Medulla oblongata (tissue), 1 donor: Measurements from ENCODE around the gene STPG4.

Experiments used
- DNase-seq: peaks from one replicate; pipeline ENCODE4 v3.0.0-alpha.2; 2015; ENCODE audit errors: extremely low spot score

STPG4 gene

GRCh38 chr2:47089083-47089464 is 66.0 kb downstream of the STPG4 start:
- DNase-seq, result no peak

DNA sequence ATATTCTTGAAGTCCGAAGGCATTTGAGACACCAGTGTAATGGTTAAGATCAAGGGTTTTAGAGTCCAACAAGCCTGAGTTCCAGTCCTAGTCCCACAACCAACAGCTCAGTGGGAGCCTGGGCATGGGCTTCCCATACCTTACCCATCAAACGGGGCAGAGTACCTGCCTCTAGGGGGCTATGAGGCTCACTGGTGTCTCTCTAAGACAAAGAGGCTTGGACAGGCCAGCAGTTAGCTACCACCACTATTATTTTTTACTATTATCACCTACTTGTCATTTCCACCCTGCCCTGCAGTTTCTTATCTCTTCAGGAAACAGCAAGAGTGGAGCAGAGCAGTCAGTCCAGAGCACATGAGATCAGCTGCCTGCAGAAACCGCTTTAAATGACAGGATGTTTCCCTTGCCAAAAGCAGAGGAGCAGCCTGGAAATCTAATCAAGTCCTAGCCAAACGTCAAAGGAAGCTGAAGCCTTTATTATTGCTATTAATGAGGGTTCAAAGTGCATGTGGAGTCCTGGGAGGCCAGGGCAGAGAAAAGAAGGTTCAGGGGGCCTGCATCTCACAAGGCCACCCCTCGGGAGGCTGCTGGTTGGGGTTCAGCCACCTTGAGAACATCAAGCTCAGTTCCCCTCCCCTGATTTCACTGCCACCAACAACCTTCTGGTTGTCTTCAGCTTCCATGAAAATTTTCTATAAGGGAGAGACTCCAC is 66.6 kb downstream of the STPG4 start:
- no peak for DNase-seq

- no peak for DNase-seq
Measured at GRCh38 chr2:47087051-47087450, 68.1 kb downstream of the STPG4 start.

DNA sequence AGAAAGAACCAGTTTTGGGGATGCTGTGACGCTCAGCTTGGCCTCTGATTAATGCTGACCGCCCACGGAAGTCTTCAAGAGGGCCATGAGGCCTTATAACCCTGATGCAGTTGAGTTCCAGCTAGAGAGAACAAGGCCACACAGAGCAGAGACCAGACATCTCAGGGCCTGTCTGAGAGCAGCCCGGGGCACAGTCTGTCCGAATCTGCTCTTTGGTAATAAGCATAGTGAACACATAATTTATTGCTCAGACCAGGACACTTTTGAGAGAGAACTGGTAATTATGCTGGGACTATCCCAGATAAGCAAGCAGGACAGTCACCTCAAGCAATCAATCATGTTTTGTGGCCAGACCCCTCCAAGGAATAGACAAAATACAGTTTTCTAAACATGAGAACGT is 68.5 kb downstream of the STPG4 start:
- no peak for DNase-seq

GRCh38 chr2:47086054-47086471 is 69.0 kb downstream of the STPG4 start:
- DNase-seq, result no peak

GRCh38 chr2:47083886-47084687 is 71.0 kb downstream of the STPG4 start:
- peak; percentile 58 for DNase-seq

- DNase-seq, result no peak
Measured at GRCh38 chr2:47083485-47083884, 71.6 kb downstream of the STPG4 start.

GRCh38 chr2:47083005-47083404 is 72.1 kb downstream of the STPG4 start:
- DNase-seq, result no peak

- no peak for DNase-seq
Measured at GRCh38 chr2:47080888-47081301, 74.2 kb downstream of the STPG4 start.

GRCh38 chr2:47079515-47080412 is 75.3 kb downstream of the STPG4 start:
- peak; percentile 66 for DNase-seq

- no peak for DNase-seq
Measured at GRCh38 chr2:47078541-47079482, 76.3 kb downstream of the STPG4 start.

DNA sequence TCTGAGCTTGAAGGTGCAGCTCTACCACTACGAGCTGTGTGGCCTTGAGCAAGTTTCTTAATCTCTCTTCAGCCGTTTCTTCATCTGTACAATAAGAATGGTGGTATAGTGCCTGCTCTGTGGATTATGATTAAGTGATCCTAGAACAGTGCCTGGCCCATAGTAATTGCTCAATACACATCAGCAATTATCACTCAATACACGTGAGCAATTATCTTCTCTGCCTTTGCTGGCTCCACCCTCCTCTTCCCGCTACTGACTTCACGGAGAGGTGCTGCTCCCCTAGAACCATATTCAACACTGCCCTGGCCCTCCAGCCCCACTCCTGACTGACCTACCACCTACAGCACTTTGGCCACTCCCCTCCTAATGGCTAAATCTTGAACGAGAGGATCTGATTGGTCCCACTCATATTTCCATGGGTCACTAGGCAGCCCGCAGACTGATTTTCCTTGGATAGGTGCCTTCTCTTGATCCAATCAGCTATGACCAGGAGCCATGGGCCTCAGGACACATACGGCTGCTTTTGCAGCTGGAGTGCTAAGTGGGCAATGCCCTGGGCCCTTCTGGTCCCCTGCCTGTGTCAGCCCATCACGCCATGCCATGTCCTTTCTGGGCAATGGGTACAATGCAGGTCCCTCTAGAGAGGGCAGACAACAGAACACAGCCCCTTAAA is 77.5 kb downstream of the STPG4 start:
- no peak for DNase-seq

GRCh38 chr2:47076586-47077441 is 78.3 kb downstream of the STPG4 start:
- no peak for DNase-seq

GRCh38 chr2:47076126-47076506 is 79.0 kb downstream of the STPG4 start:
- no peak for DNase-seq

DNA sequence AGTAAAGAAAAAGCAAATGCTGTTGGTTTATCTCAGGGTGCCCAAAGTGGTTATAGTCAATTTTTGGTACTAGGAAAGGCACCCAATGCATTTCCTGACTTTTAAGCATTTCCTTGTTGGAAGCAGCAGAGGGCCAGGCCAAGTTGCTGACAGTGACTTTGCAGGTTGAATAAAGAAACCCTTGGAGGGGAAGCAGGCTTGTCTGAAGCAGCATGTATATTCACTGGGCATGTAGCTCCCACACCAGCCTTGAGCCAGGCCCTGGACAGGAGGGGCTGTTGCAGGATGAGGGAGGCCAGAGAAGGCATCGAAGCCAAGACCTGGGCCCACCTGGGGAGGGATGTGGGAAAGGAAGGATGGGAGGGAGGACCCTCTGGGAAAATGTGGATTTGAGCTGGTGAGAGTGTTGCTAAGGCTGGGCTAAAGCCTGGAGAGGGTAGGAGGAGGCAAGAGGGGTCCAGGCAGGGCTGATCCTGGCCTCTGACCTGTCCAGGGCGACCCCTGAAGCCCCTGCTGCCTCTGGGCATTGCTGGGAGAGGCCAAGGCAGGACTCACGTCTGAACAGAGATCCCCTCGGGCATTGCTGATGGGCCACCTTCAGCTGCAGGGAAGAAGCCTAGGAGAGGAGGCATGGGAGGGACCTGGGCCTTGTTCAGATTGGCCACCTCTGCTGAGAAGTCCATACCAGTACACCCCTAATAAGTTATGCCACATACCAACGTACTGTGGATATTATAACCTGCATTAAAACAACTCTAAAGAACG is 79.6 kb downstream of the STPG4 start:
- DNase-seq, result no peak

GRCh38 chr2:47074691-47075090 is 80.4 kb downstream of the STPG4 start:
- DNase-seq, result no peak

DNA sequence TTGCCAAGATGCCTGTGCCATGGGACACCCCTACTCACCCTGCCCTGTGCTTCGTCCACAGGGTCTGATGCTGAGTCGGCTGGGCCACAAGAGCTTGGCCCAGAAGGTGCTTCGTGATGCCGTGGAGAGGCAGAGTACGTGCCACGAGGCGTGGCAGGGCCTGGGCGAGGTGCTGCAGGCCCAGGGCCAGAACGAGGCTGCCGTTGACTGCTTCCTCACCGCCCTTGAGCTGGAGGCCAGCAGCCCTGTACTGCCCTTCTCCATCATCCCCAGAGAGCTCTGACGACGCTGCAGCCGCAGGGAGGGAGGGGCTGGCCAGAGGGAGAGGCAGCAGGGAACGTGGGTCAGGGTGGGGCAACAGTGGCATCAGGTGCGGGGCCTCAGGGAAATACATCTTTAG is 81.5 kb downstream of the STPG4 start:
- no peak for DNase-seq

DNA sequence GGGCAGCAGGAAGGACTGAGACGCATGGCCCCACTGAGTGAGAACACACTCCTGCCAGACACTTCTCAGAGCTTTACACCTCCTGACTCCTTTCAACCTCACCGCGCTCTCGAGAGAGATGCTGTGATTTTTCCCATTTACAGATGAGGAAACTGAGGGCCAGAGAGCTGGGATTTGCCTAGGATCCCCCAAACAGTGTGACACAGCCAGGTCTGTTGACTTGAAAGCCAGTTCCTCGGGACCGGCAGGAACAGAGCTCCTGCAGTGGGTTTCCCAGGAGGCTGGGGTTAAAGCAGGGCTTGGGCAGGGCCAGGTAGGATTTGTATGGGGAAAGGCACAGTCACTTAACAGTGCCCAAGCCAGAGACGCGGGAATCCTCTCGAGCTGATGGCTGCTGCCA is 81.9 kb downstream of the STPG4 start:
- no peak for DNase-seq

DNA sequence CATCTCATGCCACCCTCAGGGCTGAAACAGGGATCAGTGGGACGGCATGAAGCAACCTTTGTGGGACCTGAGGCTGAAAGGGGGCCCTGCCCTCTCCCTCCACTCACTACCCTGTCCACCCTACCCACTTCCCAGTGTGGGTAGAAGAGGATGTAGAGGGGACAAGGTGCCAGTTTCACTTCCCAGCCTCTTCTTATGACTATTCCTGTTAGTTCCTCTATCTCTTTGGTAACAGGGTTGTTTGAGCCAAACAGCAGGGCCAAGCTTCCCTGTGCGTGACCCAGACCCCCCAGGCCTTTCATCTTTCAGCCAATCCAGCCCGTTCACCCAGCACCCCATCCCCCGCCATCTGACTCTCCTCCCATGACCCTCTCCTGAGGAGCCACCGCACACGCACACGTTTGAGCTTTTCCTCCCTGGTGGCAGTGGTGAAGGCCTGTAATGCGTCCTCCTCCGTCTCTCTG is 82.3 kb downstream of the STPG4 start:
- DNase-seq, result peak; percentile 89
